OCI-LY3 (cell line): ENCODE data around the gene SLC26A1.

ENCODE experiments used
- CTCF ChIP-seq: fragments of 200-600, 300-600 bp; sonication (generic); IDR thresholded peaks from 2 replicates; pipeline ENCODE4 v1.5.1; 2014; ENCODE audit warnings: antibody characterized with exemption, low read length, low read depth
- EZH2phosphoT487 ChIP-seq: fragments of 200-600 bp; shearing (Covaris generic); IDR thresholded peaks from 2 replicates; pipeline ENCODE4 v1.6.1; 2018; ENCODE audit warnings: antibody characterized with exemption, mixed run types, low read depth

GRCh38 chr4:1004071-1004418 is 10.8 kb upstream of the SLC26A1 start:
- TF ChIP-seq CTCF (no peak), EZH2phosphoT487 (no peak)
